Ovary (tissue), 9 donors: ENCODE measurements around the gene CACNB4. TPM values are rescaled to one million over a fixed set of nuclear protein-coding genes. Genes with fewer than 3 reads are reported as not detected.
"Not testable (repeated sequence)": the region's sequence is repeated elsewhere in the genome, so short reads cannot be mapped to it uniquely, and the experiment has no call there.

Source experiments
- DNase-seq, 5 donors: peaks; one replicate each; pipeline ENCODE4 v3.0.0-alpha.2; 2019 to 2020
- H3K27ac ChIP-seq, 2 donors: fragments of 200-600 bp; one replicate each; pipeline versions ENCODE4 v1.5.1 to v1.8.0; 2019 to 2022
- H3K27me3 ChIP-seq: fragments of 200-600 bp; one replicate; pipeline ENCODE4 v1.8.0; 2022
- H3K36me3 ChIP-seq: fragments of 200-600 bp; sonication (generic); one replicate; pipeline ENCODE4 v1.5.1; 2019
- H3K4me1 ChIP-seq: one replicate; pipeline ENCODE4 v1.8.1; 2013; ENCODE audit warnings: mild to moderate bottlenecking, moderate library complexity; ENCODE audit not compliant: insufficient read depth
- H3K4me3 ChIP-seq: fragments of 200-600 bp; sonication (generic); one replicate; pipeline ENCODE4 v1.5.1; 2017
- H3K9me3 ChIP-seq, 2 donors: fragments of 200-600 bp in 1 of 2; sonication (generic) in 1 of 2; one replicate each; pipeline versions ENCODE4 v1.5.1 to v1.8.1; 2013 to 2019; ENCODE audit warnings: mild to moderate bottlenecking in 1 of 2, moderate library complexity in 1 of 2
- CTCF ChIP-seq, 3 donors: fragments of 450-650 bp in 2 of 3; fragments of 200-600 bp in 1 of 3; IDR thresholded peaks; one replicate each; pipeline versions ENCODE4 v1.5.1 to v1.8.0; 2016 to 2022; ENCODE audit warnings: antibody characterized with exemption in 3 of 3, mild to moderate bottlenecking in 1 of 3
- EP300 ChIP-seq: sonication (generic); formaldehyde crosslinking; IDR thresholded peaks from one replicate; pipeline ENCODE4 v1.6.1; 2017; ENCODE audit warnings: antibody characterized with exemption
- POLR2A ChIP-seq: fragments of 450-650 bp; IDR thresholded peaks from one replicate; pipeline ENCODE4 v1.6.1; 2017; ENCODE audit warnings: antibody characterized with exemption, mild to moderate bottlenecking, moderate library complexity
- WGBS, 3 donors: extraction: QIAGEN DNeasy Blood & Tissue Kit in 1 of 3; methylation state at CpG; one replicate each; pipeline versions ENCODE4 v1.1.5 to v1.1.7; 2013 to 2017; 5-methylcytosine and 5-hydroxymethylcytosine counted together
- intact Hi-C, 4 donors: fragments of 100-400 bp; cut with DNase I; formaldehyde crosslinking; loops; one replicate each; pipeline versions ENCODE4 v1.11.0 to v1.15.1; 2022 to 2023
- polyA plus RNA-seq, 2 donors: library from polyadenylated mRNA; stranded (reverse); fragments of 200-250 nt in 1 of 2; fragments of 350-450 nt in 1 of 2; fragmentation: Illumina TruSeq in 1 of 2; extraction: RNeasy Lipid Tissue Mini Kit (QIAGEN cat#74804) in 1 of 2; gene quantifications; one replicate each; pipeline ENCODE4 v1.2.3, GENCODE V29; 2013 to 2014
- total RNA-seq, 7 donors: library from RNA; depleted of rRNA in 2 of 7; stranded (reverse); fragments of >200 nt in 2 of 7; fragmentation: NEBNext Ultra II Directional in 3 of 7; extraction: Animal tissue kit (Norgen Biotek cat#: 25700) in 3 of 7; gene quantifications; one replicate each; pipeline versions ENCODE4 v1.1.0 to v1.2.4, GENCODE V29; 2016 to 2023
- donor health status: DM: no; HTN: no; CAD: no; lungs with moderate emphysema.
- donor health status: DM: no; HTN: no; CAD: no.
- donor health status: Bipolar disorder and iron deficiency.
- donor health status: DM: yes; HTN: yes; CAD: no.
- donor health status: DM: no; HTN: no; CAD: no.
- donor health status: DM: yes; HTN: yes; CAD: no.

Gene CACNB4
- total and polyA plus RNA-seq, 9 donors: 0.23 to 1.9 (median 1.0) TPM

GRCh38 chr2:151995161-151995557, 103.7 kb downstream of the CACNB4 start:
- no peak for TF ChIP-seq EP300
- TF ChIP-seq CTCF (IDR thresholded peaks at IDR 0.05): no peak
- TF ChIP-seq POLR2A: no peak
- no peaks in the 10 kb centered on the region for H3K9me3 ChIP-seq
- H3K27ac ChIP-seq: no peak overlapping the region
- DNase-seq: no peak
- no peaks in the 10 kb centered on the region for H3K36me3 ChIP-seq
- WGBS, 3 donors: 86 to 92% (median 89%) methylated on average over 2 of the region's 2 CpGs
- no peaks in the 10 kb centered on the region for H3K4me1 ChIP-seq
- intact Hi-C loops: no loop called here
- no peaks in the 10 kb centered on the region for H3K27me3 ChIP-seq
- H3K4me3 ChIP-seq: no peak overlapping the region

DNA sequence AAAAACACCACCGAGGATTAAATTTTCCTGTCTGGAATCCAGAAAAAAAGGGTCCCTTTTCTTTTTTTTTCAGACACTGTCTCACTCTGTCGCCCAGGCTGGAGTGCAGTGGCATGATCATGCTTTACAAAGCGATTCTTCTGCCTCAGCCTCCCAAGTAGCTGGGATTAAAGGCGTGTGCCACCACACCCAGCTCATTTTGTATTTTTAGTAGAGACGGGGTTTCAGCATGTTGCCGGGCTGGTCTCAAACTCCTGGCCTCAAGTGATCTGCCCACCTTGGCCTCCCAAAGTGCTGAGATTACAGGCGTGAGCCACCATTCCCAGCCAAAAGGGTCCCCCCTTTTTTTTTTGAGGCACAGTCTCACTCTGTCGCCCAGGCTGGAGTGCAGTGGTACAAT, 104.7 kb downstream of the CACNB4 start:
- H3K36me3 ChIP-seq, H3K4me3 ChIP-seq, H3K4me1 ChIP-seq, H3K27ac ChIP-seq, H3K27me3 ChIP-seq, intact Hi-C loops, H3K9me3 ChIP-seq, DNase-seq: not testable (repeated sequence)
- 89 to 96% (median 94%) methylated on average over 8 of the region's 8 CpGs for WGBS, 3 donors

- WGBS, 3 donors: 85 to 97% (median 94%) methylated on average over 1 of the region's 1 CpG
- intact Hi-C loops: no loop called here
- Histone ChIP-seq H3K27me3 (no peaks in the 10 kb centered on the region), H3K9me3 (no peaks in the 10 kb centered on the region), H3K27ac (no peak overlapping the region), H3K4me3 (no peak overlapping the region), H3K36me3 (no peaks in the 10 kb centered on the region), H3K4me1 (no peaks in the 10 kb centered on the region)
- no peak for DNase-seq
- TF ChIP-seq CTCF (IDR thresholded peaks at IDR 0.05) (no peak), POLR2A (no peak), EP300 (no peak)
Observed at GRCh38 chr2:151991010-151991409, 107.8 kb downstream of the CACNB4 start.

- DNase-seq: no peak
- H3K27ac ChIP-seq: no peak overlapping the region
- TF ChIP-seq POLR2A (no peak), CTCF (IDR thresholded peaks at IDR 0.05) (no peak), EP300 (no peak)
- H3K9me3 ChIP-seq: no peaks in the 10 kb centered on the region
- no peaks in the 10 kb centered on the region for H3K27me3 ChIP-seq
- H3K36me3 ChIP-seq: no peaks in the 10 kb centered on the region
- 70 to 82% (median 78%) methylated on average over 3 of the region's 3 CpGs for WGBS, 3 donors
- intact Hi-C loops: no loop called here
- no peak overlapping the region for H3K4me3 ChIP-seq
- no peaks in the 10 kb centered on the region for H3K4me1 ChIP-seq
Observed at GRCh38 chr2:151989378-151989777, 109.5 kb downstream of the CACNB4 start.

DNA sequence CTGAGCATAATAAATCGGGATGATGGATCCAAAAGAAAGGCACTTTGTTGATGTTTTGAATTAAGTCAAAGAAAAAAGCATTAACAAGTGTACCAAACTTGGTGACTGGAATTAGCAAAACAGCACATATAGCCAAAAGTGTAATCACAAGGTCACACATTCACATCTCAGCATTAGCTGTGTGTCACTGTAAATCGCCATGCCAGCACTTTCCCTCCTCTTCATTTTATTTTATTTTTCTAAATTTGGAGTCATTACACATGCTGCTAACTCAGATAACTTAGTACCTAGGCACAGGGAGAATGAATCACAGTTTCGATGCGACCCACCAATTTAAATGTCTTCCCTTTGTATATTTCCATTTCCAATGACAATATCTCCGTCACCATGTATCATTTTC, 111.4 kb downstream of the CACNB4 start:
- no peak for TF ChIP-seq EP300
- no peak for TF ChIP-seq POLR2A
- 90 to 93% (median 93%) methylated on average over 5 of the region's 5 CpGs for WGBS, 3 donors
- intact Hi-C loops: no loop called here
- H3K9me3 ChIP-seq: no peaks in the 10 kb centered on the region
- no peak overlapping the region for H3K4me3 ChIP-seq
- DNase-seq: no peak
- H3K27me3 ChIP-seq: no peaks in the 10 kb centered on the region
- no peak overlapping the region for H3K27ac ChIP-seq
- no peaks in the 10 kb centered on the region for H3K4me1 ChIP-seq
- no peaks in the 10 kb centered on the region for H3K36me3 ChIP-seq
